ENCODE measurements around the gene ADPRM.

- TF ChIP-seq CTCF (IDR thresholded peaks at IDR 0.05) (no peak), POLR2A (IDR thresholded peaks at IDR 0.05) (no peak), EP300 (IDR thresholded peaks at IDR 0.05) (no peak)
Observed at GRCh38 chr17:10754861-10755591, 57.6 kb downstream of the ADPRM start.
